ENCODE data around the gene ZNF200.
A peak's percentile ranks its signal among the peaks of the same experiment; 100 is the strongest.

The ZNF200 gene

GRCh38 chr16:3264137-3265036, 29.4 kb upstream of the ZNF200 start:
- TF ChIP-seq, protein P1, sequence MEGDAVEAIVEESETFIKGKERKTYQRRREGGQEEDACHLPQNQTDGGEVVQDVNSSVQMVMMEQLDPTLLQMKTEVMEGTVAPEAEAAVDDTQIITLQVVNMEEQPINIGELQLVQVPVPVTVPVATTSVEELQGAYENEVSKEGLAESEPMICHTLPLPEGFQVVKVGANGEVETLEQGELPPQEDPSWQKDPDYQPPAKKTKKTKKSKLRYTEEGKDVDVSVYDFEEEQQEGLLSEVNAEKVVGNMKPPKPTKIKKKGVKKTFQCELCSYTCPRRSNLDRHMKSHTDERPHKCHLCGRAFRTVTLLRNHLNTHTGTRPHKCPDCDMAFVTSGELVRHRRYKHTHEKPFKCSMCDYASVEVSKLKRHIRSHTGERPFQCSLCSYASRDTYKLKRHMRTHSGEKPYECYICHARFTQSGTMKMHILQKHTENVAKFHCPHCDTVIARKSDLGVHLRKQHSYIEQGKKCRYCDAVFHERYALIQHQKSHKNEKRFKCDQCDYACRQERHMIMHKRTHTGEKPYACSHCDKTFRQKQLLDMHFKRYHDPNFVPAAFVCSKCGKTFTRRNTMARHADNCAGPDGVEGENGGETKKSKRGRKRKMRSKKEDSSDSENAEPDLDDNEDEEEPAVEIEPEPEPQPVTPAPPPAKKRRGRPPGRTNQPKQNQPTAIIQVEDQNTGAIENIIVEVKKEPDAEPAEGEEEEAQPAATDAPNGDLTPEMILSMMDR (IDR thresholded peaks at IDR 0.05; ENCODE audit: low read length, missing control alignments), result peak; percentile 11
- peak; percentile 98 for DNase-seq (ENCODE audit: low read depth)
- H3K4me3 ChIP-seq (replicated peaks; ENCODE audit: low read depth, low read length), result peak overlapping the region; percentile 87

DNA sequence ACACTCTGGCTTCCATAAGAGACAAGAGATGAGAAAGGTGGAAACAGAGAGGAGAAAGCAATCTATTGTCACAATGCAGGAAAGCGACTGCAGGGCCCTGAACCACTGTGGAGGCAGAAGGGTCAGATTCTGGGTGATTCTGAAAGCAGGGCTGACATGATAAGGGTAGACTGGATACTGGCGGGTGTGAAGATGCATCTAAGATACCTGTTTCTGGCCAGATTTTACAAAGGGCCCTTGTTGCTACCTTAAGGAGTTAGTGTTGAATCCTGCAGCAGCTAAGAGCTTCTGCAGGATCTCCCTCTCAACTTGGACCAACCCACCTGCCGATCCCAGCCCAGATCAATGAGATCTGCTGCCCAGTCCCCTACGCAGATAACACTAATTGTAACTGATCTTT, 27.6 kb upstream of the ZNF200 start:
- no peak for DNase-seq (ENCODE audit: low read depth)
- TF ChIP-seq, protein P1 (IDR thresholded peaks at IDR 0.05; ENCODE audit: low read length, missing control alignments), result no peak
- H3K4me3 ChIP-seq (replicated peaks; ENCODE audit: low read depth, low read length), result no peak overlapping the region

- TF ChIP-seq, protein P1 (IDR thresholded peaks at IDR 0.05; ENCODE audit: low read length, missing control alignments), result no peak
- no peak for DNase-seq (ENCODE audit: low read depth)
- no peak overlapping the region for H3K4me3 ChIP-seq (replicated peaks; ENCODE audit: low read depth, low read length)
These were observed 24.9 kb upstream of the ZNF200 start for GRCh38 chr16:3259836-3260235.

DNA sequence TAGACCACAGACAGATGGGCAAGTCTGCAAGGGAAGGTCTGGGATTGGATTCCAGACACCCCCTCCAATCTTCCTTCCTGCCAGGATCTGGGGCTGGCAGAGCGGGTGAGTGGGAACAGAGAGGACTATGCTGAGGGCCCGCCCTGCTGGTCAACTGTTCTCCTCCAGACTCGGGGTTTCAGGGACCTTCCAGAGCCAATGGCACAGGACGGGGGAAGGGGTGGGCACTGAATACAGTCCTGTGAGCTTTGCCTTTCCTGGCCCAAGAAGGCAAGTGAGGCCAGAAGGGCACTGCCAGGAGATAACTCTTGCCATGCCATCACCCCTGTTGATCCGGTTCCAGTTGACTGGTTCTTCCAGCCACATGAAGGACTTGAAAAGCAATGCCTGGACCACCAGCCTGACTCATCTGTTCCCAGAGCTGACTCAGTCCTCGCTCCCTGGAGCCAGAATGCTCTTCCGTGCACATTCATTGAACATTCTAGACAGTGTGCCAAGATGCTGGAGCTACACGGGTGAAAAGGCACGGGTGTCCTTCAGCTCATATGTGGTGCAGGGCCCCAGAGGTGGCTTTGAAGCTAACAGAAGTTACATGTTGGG, 22.0 kb upstream of the ZNF200 start:
- no peak overlapping the region for H3K4me3 ChIP-seq (replicated peaks; ENCODE audit: low read depth, low read length)
- peak; percentile 22 for DNase-seq (ENCODE audit: low read depth)
- TF ChIP-seq, protein P1 (IDR thresholded peaks at IDR 0.05; ENCODE audit: low read length, missing control alignments), result no peak

DNA sequence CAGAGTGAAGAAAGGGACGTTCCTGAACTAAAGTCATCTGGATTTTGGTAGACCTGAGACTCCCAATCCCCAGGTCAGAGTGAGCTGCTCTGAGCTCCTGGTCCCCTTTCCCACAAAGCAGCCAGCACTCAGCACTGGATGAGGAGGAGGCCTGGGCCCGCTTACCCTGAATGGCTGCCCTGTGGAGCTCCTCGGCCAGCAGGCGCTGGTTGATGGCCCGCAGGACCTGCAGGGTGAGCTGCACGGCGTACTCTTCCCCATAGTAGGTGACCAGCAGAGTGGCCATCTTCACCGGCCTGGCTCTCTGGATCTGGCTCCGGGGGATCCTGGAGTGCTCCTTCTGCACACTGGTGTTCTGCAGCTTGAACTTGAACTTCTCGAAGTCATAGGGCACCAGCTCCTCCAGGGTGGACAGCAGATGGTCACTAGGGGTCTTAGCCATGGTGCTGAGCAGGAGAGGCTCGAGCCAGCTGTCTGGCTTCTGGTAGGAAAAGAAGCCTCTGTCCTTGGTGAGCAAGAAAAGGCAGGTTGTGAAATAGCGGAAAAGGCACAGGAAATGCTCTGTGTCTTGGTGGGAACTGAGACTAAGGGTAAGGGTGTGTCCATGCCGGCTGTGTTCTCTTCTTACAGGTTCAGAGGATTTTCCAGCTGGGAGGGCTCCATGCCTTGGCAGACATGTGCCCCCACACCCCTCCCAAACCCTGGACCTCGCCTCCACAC, 21.3 kb upstream of the ZNF200 start, which contains the start of gene MEFV:
Gene MEFV, minus strand, starts transcription at position 488 of the 720 bp plus-strand sequence. Its CDS starts 46 bp downstream, at position 442.
- TF ChIP-seq, protein P1 (IDR thresholded peaks at IDR 0.05; ENCODE audit: low read length, missing control alignments), result no peak
- peak; percentile 62 for DNase-seq (ENCODE audit: low read depth)
- H3K4me3 ChIP-seq (replicated peaks; ENCODE audit: low read depth, low read length), result no peak within 1 kb of the TSS

GRCh38 chr16:3254309-3254708, 19.4 kb upstream of the ZNF200 start:
- TF ChIP-seq, protein P1 (IDR thresholded peaks at IDR 0.05; ENCODE audit: low read length, missing control alignments), result no peak

More at GRCh38 chr16:3254309-3254708, 19.4 kb upstream of the ZNF200 start:
- no peak overlapping the region for H3K4me3 ChIP-seq (replicated peaks; ENCODE audit: low read depth, low read length)
- DNase-seq (ENCODE audit: low read depth), result no peak

Measured in fibroblast of pulmonary artery (primary cell).